ENCODE results near the gene STAT3. TPM values are rescaled to one million over a fixed set of nuclear protein-coding genes. Genes with fewer than 3 reads are reported as not detected.

Gene STAT3
- total RNA-seq, 2 experiments from 2014 or later: 276 to 286 TPM

GRCh38 chr17:42346481-42346880, 41.8 kb downstream of the STAT3 start:
- peaks cover 70% of the 10 kb centered on the region for H3K36me3 Mint-ChIP-seq (ENCODE audit: low read depth)
- DNase-seq: no peak
- H3K27me3 Mint-ChIP-seq: no peaks in the 10 kb centered on the region
- ATAC-seq: no peak
- peaks cover 56% of the 10 kb centered on the region for H3K4me1 Mint-ChIP-seq (ENCODE audit: low read depth)
- TF ChIP-seq, protein P1, sequence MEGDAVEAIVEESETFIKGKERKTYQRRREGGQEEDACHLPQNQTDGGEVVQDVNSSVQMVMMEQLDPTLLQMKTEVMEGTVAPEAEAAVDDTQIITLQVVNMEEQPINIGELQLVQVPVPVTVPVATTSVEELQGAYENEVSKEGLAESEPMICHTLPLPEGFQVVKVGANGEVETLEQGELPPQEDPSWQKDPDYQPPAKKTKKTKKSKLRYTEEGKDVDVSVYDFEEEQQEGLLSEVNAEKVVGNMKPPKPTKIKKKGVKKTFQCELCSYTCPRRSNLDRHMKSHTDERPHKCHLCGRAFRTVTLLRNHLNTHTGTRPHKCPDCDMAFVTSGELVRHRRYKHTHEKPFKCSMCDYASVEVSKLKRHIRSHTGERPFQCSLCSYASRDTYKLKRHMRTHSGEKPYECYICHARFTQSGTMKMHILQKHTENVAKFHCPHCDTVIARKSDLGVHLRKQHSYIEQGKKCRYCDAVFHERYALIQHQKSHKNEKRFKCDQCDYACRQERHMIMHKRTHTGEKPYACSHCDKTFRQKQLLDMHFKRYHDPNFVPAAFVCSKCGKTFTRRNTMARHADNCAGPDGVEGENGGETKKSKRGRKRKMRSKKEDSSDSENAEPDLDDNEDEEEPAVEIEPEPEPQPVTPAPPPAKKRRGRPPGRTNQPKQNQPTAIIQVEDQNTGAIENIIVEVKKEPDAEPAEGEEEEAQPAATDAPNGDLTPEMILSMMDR (IDR thresholded peaks at IDR 0.05): no peak
- no peak overlapping the region for H3K27ac Mint-ChIP-seq
- ChIA-PET CTCF (interaction anchor here (1.2 kb wide), 1 partner anchor 56 kb away, joined by 3 read pairs; no protein-coding TSS in a partner anchor), POLR2A (interaction anchor here (1.0 kb wide), 1 partner anchor 60 kb away, joined by 3 read pairs; no protein-coding TSS in a partner anchor)
- H3K4me3 Mint-ChIP-seq: no peak overlapping the region
- intact Hi-C loops (cut with micrococcal nuclease): no loop called here
- no peaks in the 10 kb centered on the region for H3K9me3 Mint-ChIP-seq

DNA sequence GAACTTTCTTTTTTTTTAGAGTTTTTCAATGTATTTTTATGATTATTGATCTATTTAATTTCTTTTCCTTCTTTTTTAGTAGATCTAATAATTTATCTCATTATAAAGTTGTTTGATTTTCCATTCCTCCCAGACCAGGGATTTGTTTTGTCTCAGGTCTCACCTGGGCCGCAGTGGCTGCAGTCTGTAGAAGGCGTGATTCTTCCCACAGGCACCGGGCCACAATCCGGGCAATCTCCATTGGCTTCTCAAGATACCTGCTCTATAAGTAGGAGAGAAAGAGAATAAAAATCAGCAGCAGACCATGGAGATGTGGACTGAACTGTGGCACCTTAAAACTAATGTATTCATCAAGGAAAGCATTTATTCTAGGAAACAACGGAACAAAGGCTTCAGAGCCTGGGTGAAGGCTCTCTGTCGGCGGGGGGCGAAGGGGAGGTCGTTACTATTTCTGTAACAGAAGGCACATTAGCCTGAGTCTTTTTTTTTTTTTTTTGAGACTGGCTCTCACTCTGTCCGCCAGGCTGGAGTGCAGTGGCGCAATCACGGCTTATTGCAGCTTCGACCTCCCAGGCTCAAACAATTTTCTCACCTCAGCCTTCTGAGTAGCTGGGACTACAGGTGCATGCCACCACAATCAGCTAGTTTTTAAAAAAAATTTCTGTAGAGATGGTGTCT, 42.7 kb downstream of the STAT3 start:
- CTCF ChIA-PET: interaction anchor here (1.2 kb wide), 1 partner anchor 57 kb away, joined by 3 read pairs; no protein-coding TSS in a partner anchor
- intact Hi-C loops (cut with micrococcal nuclease): no loop called here
- DNase-seq (no peak), ATAC-seq (no peak)
- POLR2A ChIA-PET: no interaction called here
- TF ChIP-seq, protein P1 (IDR thresholded peaks at IDR 0.05): no peak
- Mint-ChIP-seq H3K9me3 (no peaks in the 10 kb centered on the region), H3K27ac (no peak overlapping the region), H3K36me3 (ENCODE audit: low read depth) (peaks cover 77% of the 10 kb centered on the region), H3K4me1 (ENCODE audit: low read depth) (peaks cover 64% of the 10 kb centered on the region), H3K4me3 (no peak overlapping the region), H3K27me3 (no peaks in the 10 kb centered on the region)

- intact Hi-C loops (cut with micrococcal nuclease): loop anchor here (5.0 kb wide), 1 partner anchor 45 kb away; the partner anchor contains the start of gene STAT3
Observed at GRCh38 chr17:42342242-42343008, 45.8 kb downstream of the STAT3 start.

GRCh38 chr17:42341568-42341967, 46.7 kb downstream of the STAT3 start:
- H3K9me3 Mint-ChIP-seq: no peaks in the 10 kb centered on the region
- H3K4me1 Mint-ChIP-seq (ENCODE audit: low read depth): peaks cover 59% of the 10 kb centered on the region
- H3K36me3 Mint-ChIP-seq (ENCODE audit: low read depth): peaks cover 72% of the 10 kb centered on the region
- intact Hi-C loops (cut with micrococcal nuclease): loop anchor here (5.0 kb wide), 1 partner anchor 46 kb away; the partner anchor contains the start of gene STAT3
- ATAC-seq: no peak
- H3K27me3 Mint-ChIP-seq: no peaks in the 10 kb centered on the region
- TF ChIP-seq, protein P1 (IDR thresholded peaks at IDR 0.05): no peak
- peak overlapping the region; percentile 55 for H3K4me3 Mint-ChIP-seq
- POLR2A ChIA-PET: interaction anchor here (0.5 to 2.4 kb wide), 9 partner anchors 9 to 93 kb away, joined by 3 to 17 read pairs (median 4); partner anchors contain the start of gene STAT3
- no peak for DNase-seq
- CTCF ChIA-PET: interaction anchor here (0.8 to 2.7 kb wide), 5 partner anchors 9 to 29 kb away, joined by 3 to 14 read pairs (median 7); no protein-coding TSS in a partner anchor
- peak overlapping the region; percentile 98 for H3K27ac Mint-ChIP-seq

More at GRCh38 chr17:42342242-42343008, 45.8 kb downstream of the STAT3 start:
- no peaks in the 10 kb centered on the region for H3K27me3 Mint-ChIP-seq
- peak overlapping the region; percentile 98 for H3K27ac Mint-ChIP-seq
- ChIA-PET CTCF (interaction anchor here (0.7 to 1.4 kb wide), 4 partner anchors 16 to 177 kb away, joined by 3 to 7 read pairs (median 4); partner anchors contain the start of gene STAT3), POLR2A (interaction anchor here (1.0 to 1.1 kb wide), 2 partner anchors 31 to 46 kb away, joined by 4 to 5 read pairs; partner anchors contain the start of gene STAT3)
- ATAC-seq (peak; percentile 69), DNase-seq (peak; percentile 80)
- H3K4me1 Mint-ChIP-seq (ENCODE audit: low read depth): peaks cover 57% of the 10 kb centered on the region
- H3K4me3 Mint-ChIP-seq: peak overlapping the region; percentile 39
- peaks cover 73% of the 10 kb centered on the region for H3K36me3 Mint-ChIP-seq (ENCODE audit: low read depth)
- H3K9me3 Mint-ChIP-seq: no peaks in the 10 kb centered on the region
- TF ChIP-seq, protein P1 (IDR thresholded peaks at IDR 0.05): no peak

Data from activated CD8-positive, alpha-beta T cell treated with anti-CD3 and anti-CD28 coated beads for 36 hours (primary cell).